Dermis lymphatic vessel endothelial cell (primary cell): ENCODE results near the gene XIRP1. TPM values are rescaled to one million over a fixed set of nuclear protein-coding genes. Genes with fewer than 3 reads are reported as not detected.

Experiments used
- total RNA-seq: library from RNA; depleted of rRNA; stranded (reverse); fragments of >200 nt; gene quantifications from 2 replicates; pipeline ENCODE4 v1.2.1, GENCODE V29; 2014

The XIRP1 gene, protein sequence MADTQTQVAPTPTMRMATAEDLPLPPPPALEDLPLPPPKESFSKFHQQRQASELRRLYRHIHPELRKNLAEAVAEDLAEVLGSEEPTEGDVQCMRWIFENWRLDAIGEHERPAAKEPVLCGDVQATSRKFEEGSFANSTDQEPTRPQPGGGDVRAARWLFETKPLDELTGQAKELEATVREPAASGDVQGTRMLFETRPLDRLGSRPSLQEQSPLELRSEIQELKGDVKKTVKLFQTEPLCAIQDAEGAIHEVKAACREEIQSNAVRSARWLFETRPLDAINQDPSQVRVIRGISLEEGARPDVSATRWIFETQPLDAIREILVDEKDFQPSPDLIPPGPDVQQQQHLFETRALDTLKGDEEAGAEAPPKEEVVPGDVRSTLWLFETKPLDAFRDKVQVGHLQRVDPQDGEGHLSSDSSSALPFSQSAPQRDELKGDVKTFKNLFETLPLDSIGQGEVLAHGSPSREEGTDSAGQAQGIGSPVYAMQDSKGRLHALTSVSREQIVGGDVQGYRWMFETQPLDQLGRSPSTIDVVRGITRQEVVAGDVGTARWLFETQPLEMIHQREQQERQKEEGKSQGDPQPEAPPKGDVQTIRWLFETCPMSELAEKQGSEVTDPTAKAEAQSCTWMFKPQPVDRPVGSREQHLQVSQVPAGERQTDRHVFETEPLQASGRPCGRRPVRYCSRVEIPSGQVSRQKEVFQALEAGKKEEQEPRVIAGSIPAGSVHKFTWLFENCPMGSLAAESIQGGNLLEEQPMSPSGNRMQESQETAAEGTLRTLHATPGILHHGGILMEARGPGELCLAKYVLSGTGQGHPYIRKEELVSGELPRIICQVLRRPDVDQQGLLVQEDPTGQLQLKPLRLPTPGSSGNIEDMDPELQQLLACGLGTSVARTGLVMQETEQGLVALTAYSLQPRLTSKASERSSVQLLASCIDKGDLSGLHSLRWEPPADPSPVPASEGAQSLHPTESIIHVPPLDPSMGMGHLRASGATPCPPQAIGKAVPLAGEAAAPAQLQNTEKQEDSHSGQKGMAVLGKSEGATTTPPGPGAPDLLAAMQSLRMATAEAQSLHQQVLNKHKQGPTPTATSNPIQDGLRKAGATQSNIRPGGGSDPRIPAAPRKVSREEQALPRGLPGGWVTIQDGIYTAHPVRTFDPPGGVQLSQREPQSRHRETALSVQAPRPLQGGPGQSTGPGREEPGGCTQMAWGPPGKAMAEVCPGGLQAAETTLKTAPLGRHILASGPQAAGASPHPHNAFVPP (N-terminal part only)
- total RNA-seq: not detected in 2 replicates

DNA sequence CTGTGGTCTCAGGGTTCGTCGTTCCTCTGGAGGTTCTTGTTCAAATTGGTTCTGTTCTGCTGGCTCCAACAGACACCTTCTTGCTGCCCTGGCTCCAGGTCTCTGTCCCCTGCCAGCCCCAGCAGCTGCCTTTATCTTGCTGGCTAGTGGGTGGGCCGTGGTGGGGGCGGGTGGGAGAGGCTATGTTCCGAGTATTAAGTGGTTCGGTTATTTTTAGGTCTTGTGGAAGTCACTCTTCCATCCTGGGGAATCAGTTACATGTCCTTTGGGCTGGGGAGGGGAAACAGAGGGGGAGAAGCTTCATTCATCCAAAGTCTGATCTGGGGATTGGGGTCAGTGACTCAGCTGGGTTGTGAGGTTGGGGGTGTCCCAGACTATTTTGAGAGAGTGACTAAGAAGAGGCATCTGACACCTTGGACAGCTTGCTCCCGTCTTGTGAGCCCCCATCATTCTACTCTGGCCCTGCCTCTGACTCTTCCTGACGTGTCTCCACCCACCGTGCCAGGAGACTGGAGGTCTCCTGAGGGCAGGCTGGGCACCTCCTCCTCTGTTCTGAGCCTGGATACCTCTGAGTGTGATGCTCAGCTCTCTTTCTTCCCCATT lies at the start of gene XIRP1:
Gene XIRP1, minus strand, starts transcription at position 106 of the 603 bp plus-strand sequence. CDS start 3,150 bp downstream, outside the sequence.

Other genes with a start within 250 kb of the XIRP1 start
- under 0.01 and 0.09 TPM in 2 replicates for gene SCN11A, start 140.7 kb downstream of the XIRP1 start, total RNA-seq
- 37.2 and 49.9 TPM in 2 replicates for gene WDR48, start 140.6 kb downstream of the XIRP1 start, total RNA-seq
- 27.1 and 31.3 TPM in 2 replicates for gene GORASP1, start 85.0 kb downstream of the XIRP1 start, total RNA-seq
- 1.3 and 1.4 TPM in 2 replicates for gene TTC21A, start 84.9 kb downstream of the XIRP1 start, total RNA-seq
- gene CSRNP1, start 39.0 kb downstream of the XIRP1 start, total RNA-seq: 8.9 and 9.7 TPM in 2 replicates
- gene CX3CR1, start 87.4 kb upstream of the XIRP1 start, total RNA-seq: not detected in 2 replicates
- gene CCR8, start 137.1 kb upstream of the XIRP1 start, total RNA-seq: not detected in 2 replicates
- 15.1 and 17.1 TPM in 2 replicates for gene SLC25A38, start 190.8 kb upstream of the XIRP1 start, total RNA-seq
- 1,007 and 1,295 TPM in 2 replicates for gene RPSA, start 214.1 kb upstream of the XIRP1 start, total RNA-seq